Central memory CD4-positive, alpha-beta T cell (primary cell): ENCODE measurements around the gene SCARF2.

Source experiments
- DNase-seq: peaks from one replicate; pipeline ENCODE4 v3.0.0; 2022

The SCARF2 gene

DNA sequence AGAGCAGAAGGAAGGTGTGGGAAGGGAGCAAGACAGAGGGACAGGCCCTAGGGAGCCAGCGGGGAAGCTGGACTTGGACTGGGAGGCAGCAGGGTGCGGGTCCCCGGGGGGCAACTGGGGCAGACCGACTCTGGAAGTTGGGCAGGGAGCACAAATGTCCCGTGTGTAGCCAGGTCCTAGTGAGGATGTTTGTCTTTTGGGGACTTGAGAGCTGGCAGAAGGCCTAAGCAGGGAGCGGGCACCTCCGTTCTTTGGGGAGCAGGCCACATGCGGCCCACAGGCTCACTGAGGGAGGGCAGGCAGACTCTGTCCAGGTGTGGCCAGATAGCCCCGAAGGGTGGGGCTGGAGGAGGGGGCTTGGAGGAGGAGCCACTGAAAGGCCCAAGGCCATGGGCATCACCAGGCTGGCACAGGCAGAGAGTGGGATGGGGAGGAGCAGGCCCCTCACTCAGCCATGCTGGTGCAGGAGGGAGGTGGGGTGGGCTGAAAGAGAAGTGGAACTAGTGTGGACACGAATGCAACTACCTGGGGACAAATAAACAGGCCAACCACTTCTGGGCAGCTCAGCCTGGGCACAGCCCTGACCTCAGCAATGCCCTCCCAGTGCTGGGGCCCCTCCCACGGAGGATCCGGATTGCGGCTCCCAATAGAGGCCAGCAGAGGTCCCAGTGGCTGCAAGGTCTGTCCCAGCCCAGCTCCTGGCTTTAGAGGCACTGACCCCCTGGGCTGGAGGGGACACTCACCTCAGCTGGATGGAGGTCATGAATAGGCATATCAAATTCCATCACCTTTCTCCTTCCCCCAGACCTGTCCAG, 1.3 kb upstream of the SCARF2 start:
- DNase-seq, result no peak

DNA sequence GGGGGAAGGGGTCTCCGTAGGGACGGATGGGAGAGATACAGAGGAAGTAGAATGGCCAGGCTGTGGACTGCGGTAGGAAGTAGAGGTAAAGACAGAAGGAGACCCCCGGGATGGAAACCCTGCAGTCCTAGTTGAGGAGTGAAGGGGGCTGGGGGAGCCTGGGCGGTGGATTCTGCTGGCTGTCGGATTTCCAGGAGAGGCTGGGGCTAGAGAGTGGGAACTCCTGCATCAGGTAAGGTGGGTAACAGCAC, 727 bp upstream of the SCARF2 start:
- no peak for DNase-seq

DNA sequence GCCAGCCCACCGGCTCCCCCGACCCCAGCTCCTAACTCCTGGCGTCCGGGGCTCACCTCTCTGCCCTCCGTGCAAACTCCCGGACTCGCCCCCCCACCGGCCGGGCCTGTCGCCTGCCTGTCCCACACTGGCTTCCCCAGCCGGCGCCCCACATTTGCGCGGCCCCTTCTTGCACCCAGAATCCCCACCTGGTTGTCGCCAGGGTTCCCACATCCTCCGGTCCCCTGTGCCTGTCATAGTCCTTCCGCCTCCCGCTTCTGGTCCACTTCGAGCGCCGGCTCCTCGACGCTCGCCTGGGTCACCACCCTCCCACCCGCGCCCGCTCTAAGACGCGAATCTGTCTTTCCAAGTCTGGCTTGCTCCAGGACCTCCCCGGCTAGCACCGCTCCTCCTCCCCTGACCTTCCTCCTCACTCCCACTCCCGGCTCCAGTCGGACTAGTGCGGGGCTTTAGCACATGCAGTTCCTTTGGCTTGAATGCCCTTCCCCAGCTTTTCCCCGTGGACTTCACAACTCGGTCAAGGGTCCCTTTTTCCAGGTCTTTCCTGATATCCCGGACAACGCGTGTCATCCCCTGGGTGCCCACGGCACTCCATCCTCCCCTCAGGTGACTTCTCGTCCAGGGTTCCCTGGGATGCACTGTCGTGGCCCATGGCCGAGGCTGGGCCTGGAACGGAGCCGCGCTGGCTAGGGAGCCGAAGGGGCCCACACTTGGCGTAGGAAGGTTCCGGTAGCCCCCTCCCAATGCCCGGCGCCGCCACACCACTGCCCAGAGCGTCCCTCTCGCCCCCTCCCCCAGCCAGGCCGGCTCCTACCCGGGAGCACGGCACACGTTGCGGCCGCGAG, 635 bp downstream of the SCARF2 start:
- no peak for DNase-seq

DNA sequence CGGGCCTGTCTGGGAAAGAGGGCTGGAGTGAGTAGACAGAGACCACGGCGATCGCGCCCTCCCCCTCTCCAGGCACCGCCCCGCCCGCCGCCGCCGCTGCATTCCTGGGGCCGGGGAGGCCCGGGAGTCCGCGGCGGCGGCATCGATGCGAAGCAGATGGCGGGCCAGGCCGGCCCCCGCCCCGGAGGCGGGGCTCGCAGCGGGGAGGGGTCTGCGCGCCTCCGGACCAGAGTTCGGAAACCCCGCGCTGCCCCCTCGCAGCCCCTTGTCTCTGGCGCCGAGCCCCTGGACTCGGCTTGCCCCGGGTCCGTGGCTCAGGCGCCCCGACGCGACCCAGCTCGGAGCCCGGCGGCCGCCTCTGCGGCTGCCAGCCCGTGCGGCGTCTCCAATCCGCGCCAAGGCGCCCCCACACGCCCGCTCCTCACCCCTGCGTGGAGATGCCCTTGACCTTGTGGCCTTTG, 1.3 kb downstream of the SCARF2 start:
- no peak for DNase-seq

DNA sequence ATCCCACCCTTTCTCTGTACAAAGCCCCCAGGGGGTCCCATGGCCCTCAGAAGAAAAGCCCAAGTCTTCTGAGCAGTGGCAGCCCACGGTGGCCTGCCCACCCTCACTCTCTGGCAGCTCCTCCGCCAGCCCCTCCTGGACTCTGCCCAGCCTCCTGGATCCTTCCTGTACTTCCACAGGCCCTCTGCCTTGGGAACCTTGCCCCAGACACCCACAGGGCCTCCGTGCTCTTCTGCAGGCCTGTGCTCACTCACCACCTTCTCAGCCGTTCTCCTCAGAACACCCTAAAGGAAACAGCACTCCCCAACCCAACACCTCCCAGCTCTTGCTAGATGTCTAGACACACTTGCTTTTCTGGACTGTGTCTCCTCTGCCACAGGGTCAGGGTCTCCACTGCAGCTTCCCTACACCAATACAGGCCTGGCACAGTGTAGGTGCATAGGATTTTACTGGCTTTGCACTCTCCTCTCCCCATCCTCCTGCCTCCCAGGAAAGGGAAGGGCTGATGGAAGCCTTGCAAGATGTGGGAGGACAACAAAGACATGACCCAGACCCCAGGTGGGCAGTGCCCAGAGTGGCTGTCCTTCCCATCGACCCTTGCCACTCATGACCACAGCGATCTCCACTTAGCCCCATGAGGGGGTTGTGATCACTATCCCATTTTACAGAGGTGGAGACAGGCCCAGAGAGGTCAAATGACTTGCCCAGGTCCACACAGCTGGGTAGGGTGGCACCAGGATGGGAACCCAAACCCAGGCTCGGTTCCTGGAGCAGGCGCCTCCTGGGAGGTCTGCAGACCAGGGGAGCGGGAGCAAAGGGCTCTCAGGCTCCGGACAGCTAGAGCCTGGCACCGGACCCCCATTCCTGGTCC, 2.0 kb downstream of the SCARF2 start:
- no peak for DNase-seq

DNA sequence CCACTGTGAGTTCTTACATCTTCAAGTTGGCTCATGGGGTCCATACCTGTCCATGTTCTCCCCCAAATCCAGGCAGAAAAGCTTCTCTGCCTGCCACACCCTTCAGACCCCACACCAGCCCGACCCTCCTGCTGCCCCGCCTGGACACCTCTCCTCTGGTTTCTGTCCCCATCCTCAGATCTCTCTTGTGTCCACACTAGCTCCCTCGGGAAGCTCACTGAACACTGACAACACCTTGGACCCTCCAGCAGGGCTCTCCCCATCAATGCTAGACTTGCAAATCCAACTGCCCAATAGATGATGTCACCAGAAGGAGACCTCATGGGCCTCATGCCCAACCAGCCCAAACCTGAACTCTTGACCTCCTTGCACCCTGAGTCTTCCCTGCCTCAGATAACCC, 2.9 kb downstream of the SCARF2 start:
- no peak for DNase-seq

DNA sequence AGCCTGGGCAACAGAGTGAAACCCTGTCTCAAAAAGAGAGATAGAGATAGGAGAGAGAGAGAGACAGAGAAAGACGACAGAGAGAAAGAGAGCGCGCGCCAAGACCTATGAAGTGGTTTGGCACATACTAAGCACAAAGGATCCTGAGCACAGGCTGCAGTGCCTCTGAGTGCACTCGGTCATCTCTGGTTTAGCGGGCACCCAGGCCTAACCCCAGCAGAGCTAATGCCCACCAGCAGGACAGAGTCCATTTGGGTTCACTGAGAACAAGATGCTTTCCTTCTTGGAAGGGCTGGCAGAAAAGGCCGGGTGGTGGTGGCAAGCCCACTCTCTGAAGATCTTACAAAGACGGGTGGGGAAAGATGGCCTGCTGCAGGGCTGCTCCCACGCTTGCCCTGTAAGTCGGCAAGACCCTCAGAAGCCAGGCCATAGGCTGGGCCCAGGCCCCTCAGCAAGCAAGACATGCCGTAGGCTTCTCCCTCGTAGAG, 3.3 kb downstream of the SCARF2 start:
- DNase-seq, result no peak

DNA sequence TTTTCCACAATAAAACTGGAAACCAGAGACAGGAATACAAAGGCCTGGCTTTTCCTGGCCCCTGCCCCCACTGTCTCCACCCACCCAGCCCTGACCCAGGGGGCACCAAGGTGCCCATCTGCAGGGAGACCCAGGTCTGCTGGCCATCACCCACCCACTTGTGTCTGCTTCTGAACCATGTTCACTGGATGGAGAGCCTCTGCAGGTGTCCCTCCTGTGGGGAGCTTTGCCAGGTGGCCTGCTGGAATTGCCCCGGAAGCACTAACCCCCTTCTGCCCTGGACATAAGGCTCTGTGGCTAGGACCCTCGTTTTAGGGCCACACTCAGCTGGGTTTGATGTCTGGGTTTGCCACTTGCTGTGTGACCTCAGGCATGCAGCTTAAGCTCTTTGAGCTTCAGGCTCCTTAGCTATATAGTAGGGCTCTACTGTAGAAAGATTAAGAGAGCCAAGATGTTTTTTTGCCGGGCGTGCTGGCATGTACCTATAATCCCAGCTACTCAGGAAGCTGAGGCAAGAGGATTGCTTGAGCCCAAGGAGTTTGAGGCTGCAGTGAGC, 3.9 kb downstream of the SCARF2 start:
- DNase-seq, result no peak

DNA sequence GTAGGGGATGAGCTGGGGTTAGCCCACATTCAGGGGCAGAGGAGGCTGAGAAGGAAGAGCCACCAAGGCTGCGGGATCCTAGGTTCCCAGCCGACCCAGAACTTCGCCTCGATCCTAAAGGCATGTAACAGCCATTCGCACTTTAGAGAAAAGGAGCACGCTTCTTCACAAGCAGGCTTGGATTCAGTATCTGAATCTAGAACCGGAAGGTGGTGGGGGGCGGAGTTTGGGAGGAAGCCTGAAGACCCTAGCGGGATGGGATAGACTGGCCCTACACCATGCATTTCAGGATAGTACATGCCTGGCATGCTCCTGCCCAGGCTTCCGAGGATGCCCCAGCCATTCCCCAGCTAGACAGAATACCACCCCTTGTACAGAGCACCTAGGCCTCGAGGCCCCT, 4.4 kb downstream of the SCARF2 start:
- DNase-seq, result no peak

DNA sequence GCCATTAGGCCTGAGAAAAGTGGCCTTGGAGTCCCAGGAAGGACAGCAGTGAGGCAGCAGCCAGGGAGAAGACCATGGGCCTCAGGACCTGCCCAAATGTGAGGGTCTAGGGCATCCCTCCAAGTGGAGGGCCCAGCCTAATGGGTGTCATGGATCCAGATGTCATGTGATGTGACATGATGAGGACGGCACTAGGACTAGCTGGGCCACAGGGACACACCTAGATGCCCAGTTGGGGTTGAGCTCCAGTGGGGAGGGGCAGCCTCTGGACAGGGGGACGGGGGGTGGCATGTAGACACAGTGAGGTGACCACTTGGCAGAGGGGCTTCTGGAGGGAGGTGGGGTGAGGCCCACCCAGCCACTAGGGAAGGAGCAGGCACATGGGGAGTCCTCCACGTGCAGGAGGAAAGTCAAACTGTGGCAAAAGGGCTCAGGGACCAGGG, 5.4 kb downstream of the SCARF2 start:
- DNase-seq, result no peak

DNA sequence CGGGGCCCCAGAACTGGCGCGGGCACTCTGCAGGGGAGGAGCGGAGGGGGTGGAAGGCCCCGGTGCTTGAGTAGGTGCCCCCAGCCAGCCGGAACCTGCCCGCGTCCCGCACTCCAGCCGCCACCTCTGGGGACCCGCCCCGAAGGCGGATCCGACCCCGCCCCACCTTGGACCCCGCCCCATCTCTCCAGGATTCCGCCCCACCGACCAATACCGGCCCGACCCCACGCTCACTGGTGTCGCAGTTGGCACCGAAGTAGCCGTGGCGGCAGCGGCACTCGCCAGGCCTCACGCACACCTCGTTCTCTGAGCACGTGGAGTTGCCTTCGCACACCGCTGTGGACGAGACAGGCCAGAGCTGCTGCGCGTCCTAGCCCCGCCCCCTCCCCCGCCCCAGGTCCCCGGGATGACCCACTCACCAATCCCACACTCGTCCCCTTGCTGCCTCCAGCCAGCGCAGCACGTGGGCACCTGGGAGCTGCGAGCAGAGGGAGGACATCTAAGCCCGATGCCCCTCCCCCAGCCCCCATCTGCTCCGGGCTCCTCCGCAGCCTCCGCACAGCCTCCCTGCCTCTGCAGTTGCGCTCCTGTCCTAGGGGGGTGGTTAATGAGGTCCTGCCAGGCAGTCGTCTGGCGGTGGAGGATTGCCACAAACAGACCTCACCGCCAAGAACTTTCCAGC, 6.0 kb downstream of the SCARF2 start:
- no peak for DNase-seq

DNA sequence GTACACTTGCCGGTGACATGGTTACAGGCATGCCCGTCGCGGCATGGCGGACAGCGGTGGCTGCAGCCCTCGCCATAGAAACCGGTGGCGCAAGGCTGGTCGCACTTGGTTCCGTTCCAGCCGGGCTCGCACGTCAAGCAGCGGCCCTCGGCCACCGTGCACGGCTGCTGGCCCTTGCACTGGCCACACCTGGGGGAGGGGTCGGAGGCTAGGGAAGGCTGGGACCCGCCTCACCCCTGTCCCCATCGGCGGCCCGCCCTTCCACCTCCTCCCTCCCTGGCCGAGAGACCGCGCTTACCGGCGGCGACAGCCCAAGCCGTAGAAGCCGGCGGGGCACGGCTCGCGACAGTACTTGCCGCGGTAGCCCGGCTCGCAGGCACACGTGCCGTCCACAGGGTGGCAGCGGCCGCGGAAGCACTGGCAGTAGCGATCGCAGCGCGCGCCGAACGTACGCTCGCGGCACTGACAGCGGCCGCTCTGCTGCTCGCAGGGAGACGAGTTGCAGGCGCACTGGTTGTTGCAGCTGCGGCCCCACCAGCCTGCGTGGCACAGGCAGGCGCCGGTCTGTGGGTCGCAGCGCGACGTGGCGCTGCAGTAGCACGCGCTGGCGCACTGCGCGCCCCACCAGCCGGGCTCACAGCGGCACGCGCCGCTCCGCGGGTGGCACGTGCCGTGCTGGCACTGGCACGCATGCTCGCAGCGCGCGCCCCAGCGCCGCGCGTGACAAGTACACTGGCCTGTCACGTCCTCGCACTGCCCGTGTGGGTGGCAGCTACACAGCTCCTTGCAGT, 6.7 kb downstream of the SCARF2 start:
- DNase-seq, result peak; percentile 59

DNA sequence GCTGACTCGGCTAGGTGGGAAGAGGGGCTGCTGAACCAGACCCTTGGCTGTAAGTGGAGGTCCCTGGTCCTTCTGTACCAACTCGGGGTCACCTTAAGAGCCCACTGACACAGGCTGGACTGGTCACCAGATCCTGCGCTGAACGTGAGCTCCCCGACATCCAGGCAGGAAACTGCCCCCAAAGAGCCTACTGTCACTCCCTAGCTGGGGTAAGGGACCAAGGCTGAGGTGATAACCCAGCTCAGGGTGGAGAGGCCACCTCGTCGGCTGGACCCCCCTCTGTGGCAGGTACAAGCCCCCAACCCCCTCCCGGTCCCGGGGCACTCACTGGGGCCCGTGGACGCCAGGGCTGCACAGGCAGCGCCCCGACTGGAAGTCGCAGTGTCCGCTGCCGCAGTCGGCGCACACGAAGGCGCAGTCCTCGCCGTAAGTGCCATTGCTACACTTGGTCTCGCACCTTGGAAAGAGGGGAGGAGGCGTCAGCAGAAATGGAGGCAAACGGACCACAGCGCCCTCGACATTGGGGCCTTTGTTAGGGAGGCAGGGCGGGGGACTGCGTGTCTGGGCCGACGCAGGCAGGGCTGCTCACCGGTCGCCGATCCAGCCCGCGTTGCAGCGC, 7.4 kb downstream of the SCARF2 start:
- no peak for DNase-seq

DNA sequence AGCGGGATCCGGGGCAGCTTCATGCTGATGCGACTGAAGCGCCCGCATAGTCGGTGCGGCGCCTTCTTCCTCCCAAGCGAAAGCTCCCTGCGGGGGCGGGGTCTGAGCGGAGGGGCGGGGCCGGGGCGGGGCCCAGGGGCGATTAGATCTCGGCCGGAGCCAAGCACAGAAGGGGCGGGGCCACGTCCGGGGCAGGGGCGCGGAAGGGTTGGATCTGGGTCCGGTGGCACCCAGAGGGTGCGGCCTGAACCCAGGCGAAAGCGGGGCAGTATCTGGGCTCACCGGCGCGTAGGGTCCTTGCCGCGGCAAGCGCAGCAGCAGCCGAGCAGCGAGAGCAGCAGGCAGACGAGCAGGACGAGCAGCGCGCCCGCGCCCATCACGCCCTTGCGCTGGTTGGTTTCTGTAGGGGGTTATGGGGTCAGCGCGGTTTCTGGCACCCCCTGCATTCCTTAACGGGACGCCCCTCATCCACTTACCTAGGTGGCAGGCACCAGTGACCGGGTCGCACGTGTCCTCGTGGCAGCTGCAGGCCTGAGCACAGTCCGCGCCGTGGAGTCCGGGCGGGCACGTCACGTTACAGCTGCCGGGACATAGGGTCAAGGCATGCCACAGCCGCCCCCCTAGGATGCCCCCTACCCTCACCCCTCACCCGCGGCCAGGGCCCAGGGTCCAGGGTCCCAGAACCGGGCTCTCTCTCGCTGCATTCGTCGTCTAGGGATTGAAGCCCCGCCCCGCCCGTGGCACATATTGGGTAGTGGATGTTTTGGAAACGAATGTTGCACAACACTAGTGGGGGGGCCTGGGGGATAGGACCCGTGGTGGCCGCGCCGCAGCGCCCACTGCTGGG, 8.1 kb downstream of the SCARF2 start:
- DNase-seq, result peak; percentile 68

DNA sequence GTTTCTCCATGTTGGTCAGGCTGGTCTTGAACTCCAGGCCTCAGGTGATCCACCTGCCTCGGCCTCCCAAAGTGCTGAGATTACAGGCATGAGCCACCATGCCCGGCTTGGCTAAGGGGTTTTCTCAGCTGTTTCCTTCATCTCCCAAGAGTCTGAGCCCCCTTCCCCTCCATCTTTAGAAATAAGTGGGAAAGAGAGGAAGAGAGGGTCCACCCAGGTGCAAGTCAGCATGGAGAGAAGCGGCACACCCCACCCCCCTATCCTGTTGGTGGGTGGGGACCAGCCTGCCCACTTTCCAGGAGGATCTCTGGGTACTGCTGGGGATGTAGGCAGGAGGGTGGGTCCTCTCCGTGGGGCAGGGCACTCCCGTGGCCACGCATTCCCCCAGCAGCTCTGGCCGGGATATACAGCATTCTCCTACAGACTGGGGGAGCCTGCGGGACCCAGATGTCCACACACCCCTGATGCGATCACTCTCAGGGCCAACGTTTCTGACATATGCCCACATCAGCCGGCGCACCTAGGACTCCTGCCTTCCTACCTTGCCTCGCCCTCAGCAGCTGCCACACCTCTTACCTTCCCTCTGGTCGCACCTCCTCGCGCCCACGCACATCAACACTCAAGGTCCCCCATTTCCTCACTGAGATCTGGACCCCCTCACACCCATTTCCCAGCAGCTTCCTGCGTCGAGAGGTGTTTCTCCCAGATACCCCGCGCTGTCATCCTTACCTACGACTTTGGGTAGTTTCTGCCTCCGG, 8.9 kb downstream of the SCARF2 start:
- no peak for DNase-seq

DNA sequence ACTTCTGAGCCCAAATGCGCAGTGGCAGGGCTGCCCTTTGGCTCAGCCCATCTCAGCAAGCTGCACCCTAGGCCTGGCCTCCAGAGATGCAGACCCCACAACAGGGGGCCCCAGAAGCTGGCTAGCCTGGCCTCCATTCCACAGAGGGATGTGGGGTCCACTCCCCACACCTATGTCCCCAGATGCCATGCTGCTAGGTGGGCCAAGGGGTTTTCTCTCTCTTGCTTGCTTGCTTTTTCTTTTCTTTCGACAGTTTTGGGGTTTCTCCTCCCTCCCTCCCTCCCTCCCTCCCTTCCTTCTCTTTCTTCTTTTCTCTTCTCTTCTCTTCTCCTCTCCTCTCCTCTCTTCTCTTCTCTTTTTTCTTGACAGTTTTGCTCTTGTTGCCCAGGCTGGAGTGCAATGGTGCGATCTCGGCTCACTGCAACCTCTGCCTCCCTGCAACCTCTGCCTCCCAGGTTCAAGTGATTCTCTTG, 9.6 kb downstream of the SCARF2 start:
- DNase-seq, result no peak

DNA sequence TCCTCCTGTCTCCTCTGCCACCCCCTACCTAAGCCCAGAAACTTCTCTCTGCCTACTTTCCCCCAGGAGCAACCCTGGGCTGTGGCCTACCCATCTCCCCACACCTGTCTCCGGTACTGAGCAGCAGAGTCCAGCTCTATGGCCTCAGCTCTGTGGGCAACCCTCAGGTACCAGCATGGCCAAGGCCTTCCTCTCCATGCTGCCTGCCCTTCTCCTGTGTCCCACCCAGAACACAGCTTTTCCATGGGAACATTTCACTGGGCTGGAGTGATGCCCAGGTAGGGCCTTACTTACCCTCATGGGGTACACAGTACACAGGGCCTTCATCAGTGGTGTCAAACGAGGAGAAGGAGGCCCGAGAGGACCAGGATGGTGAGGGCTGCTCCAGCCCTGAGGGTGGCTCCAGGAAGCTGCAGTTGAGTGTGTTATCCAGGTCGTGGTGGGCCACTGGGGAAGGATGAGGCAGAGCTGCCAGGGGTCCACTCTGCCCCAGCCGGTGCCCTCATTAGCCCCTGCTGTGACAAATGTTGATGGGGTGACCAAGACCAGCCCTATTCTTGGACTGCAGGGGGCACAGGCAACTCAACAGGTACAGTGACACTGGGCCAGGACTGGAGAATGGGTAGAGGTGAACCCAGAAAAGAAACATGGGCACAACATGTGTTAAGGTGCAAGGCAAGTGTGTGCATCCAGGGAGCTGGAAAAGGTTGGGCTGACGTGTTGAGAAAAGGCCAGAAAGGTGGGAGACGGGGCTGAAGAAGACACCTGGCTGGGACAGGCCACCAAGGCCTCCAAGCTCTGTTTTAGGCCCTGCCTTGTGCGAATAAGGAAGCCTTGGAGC, 10.3 kb downstream of the SCARF2 start:
- no peak for DNase-seq

DNA sequence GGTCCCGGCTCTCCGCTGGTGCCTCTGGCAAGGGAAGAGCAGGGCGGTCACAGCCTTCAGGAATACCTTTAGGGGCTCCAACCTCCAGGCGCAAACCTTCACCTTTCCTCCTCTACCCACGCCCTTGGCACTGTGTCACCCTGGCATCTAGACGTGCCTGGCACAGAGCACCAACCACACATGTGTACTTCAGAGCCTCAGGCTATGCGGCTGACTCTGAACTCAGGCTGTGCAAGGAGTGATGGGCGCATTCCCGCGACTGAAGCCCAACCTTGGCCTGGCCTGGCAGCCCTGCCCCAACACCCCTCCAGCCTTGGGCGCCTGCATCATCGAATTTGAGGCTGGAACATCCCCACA, 11.4 kb downstream of the SCARF2 start:
- no peak for DNase-seq
